A673 (cell line): ENCODE data around the gene GPR3. TPM values are rescaled to one million over a fixed set of nuclear protein-coding genes. Genes with fewer than 3 reads are reported as not detected.

Experiments used
- BruUV-seq: library from RNA; stranded (reverse); fragments of 400-500 nt; replicated peaks from 2 replicates; lab custom pipeline; 2021; lab: Mats Ljungman, UMichigan
- CTCF ChIA-PET: fragments of 300-600 bp; sonication (Branson Sonifier 250); formaldehyde crosslinking; loops from one replicate; lab custom pipeline; 2022; ENCODE audit warnings: antibody characterized with exemption; lab: Charles Lee
- POLR2A ChIA-PET: fragments of 300-600 bp; sonication (Branson Sonifier 250); formaldehyde crosslinking; loops from one replicate; lab custom pipeline; 2022; ENCODE audit warnings: antibody characterized with exemption; ENCODE audit not compliant: low non-redundant PET; lab: Charles Lee
- DNase-seq: peaks from one replicate; pipeline ENCODE4 v3.0.0-alpha.2; 2015; ENCODE audit warnings: low spot score
- H3K27ac ChIP-seq: fragments of 200-600 bp; sonication (generic); 2 replicates; pipeline ENCODE4 v1.5.1; 2016; ENCODE audit warnings: mixed run types, low read depth, mild to moderate bottlenecking, mixed read lengths, antibody characterized with exemption, low read length; ENCODE audit not compliant: poor library complexity, severe bottlenecking
- H3K27me3 ChIP-seq: fragments of 200-600 bp; sonication (generic); replicated peaks from 2 replicates; pipeline ENCODE4 v1.6.1; 2017; ENCODE audit warnings: mixed run types, low read depth, mild to moderate bottlenecking, mixed read lengths, antibody characterized with exemption, low read length; ENCODE audit not compliant: insufficient read depth, poor library complexity
- H3K36me3 ChIP-seq: fragments of 200-600 bp; sonication (generic); 2 replicates; pipeline ENCODE4 v1.6.1; 2016; ENCODE audit warnings: mixed run types, mild to moderate bottlenecking, mixed read lengths, antibody characterized with exemption, low read length; ENCODE audit not compliant: insufficient read depth, poor library complexity, severe bottlenecking
- H3K4me1 ChIP-seq: fragments of 200-600 bp; sonication (generic); 2 replicates; pipeline ENCODE4 v1.6.1; 2017; ENCODE audit warnings: mixed run types, mild to moderate bottlenecking, mixed read lengths, antibody characterized with exemption, low read length; ENCODE audit not compliant: insufficient read depth, poor library complexity, severe bottlenecking
- H3K4me3 ChIP-seq: fragments of 200-600 bp; sonication (generic); 2 replicates; pipeline ENCODE4 v1.5.1; 2016; ENCODE audit warnings: low read depth, mixed run types, mild to moderate bottlenecking, mixed read lengths, low read length; ENCODE audit not compliant: poor library complexity, severe bottlenecking
- H3K9me3 ChIP-seq: fragments of 200-600 bp; sonication (generic); 2 replicates; pipeline ENCODE4 v1.6.1; 2016; ENCODE audit warnings: mixed run types, low read depth, mild to moderate bottlenecking, mixed read lengths, antibody characterized with exemption, low read length; ENCODE audit not compliant: poor library complexity, severe bottlenecking
- EZH2 ChIP-seq: fragments of 200-600 bp; sonication (generic); IDR thresholded peaks from 2 replicates; pipeline ENCODE4 v1.6.1; 2017; ENCODE audit warnings: borderline replicate concordance, low read depth, mild to moderate bottlenecking, mixed read lengths, antibody characterized with exemption, low read length; ENCODE audit not compliant: poor library complexity, severe bottlenecking
- intact Hi-C: fragments of 100-400 bp; cut with micrococcal nuclease; formaldehyde crosslinking; loops from one replicate; pipeline ENCODE4 v1.10.0; 2022; ENCODE audit not compliant: unreplicated experiment
- total RNA-seq: library from RNA; stranded (reverse); gene quantifications from 2 replicates; pipeline ENCODE4 v1.2.3, GENCODE V29; 2021
- TF ChIP-seq, protein P1 (sequence below): fragments of 300-800, 200-600 bp; sonication (generic); conservative IDR thresholded peaks from 2 replicates; pipeline ENCODE4 v1.5.1; 2017; ENCODE audit warnings: low read depth, mild to moderate bottlenecking, antibody characterized with exemption, low read length, moderate library complexity, mixed read lengths

GPR3 gene
- total RNA-seq, 1 experiment from 2014 or later: 4.9 TPM

- POLR2A ChIA-PET: no interaction called here
- Histone ChIP-seq H3K9me3 (no peaks in the 10 kb centered on the region), H3K27ac (peak overlapping the region; percentile 52), H3K4me3 (no peak overlapping the region), H3K36me3 (peaks cover 15% of the 10 kb centered on the region), H3K4me1 (peaks cover 41% of the 10 kb centered on the region), H3K27me3 (no peaks in the 10 kb centered on the region)
- DNase-seq: no peak
- BruUV-seq: no TSS peak
- intact Hi-C loops: no loop called here
- TF ChIP-seq EZH2: no peak
- TF ChIP-seq, protein P1, sequence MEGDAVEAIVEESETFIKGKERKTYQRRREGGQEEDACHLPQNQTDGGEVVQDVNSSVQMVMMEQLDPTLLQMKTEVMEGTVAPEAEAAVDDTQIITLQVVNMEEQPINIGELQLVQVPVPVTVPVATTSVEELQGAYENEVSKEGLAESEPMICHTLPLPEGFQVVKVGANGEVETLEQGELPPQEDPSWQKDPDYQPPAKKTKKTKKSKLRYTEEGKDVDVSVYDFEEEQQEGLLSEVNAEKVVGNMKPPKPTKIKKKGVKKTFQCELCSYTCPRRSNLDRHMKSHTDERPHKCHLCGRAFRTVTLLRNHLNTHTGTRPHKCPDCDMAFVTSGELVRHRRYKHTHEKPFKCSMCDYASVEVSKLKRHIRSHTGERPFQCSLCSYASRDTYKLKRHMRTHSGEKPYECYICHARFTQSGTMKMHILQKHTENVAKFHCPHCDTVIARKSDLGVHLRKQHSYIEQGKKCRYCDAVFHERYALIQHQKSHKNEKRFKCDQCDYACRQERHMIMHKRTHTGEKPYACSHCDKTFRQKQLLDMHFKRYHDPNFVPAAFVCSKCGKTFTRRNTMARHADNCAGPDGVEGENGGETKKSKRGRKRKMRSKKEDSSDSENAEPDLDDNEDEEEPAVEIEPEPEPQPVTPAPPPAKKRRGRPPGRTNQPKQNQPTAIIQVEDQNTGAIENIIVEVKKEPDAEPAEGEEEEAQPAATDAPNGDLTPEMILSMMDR: no peak
- CTCF ChIA-PET: interaction anchor here (0.6 to 0.7 kb wide), 2 partner anchors 9 to 178 kb away, joined by 4 to 13 read pairs; no protein-coding TSS in a partner anchor
Observed at GRCh38 chr1:27428316-27429028, 36.0 kb downstream of the GPR3 start.

DNA sequence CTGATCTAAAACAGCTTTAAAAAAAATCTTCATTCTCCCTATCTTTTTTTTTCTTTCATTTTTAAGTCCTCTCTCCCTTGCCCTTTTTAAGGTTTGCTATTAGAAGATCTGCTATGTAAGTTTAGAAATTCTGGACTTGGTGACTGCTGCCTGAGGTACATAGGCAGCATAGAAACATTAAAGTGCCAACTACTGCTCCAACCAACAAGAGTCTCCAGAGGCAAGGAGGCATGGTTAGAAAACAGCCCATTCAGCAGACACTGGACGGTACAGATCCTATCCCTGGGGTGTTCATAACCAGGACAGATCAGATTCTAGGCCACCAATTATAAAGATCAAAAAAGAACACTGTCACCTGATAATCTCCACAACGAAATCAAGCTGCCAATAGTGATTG is 36.6 kb downstream of the GPR3 start:
- ChIA-PET POLR2A (no interaction called here), CTCF (interaction anchor here (0.6 kb wide), 1 partner anchor 177 kb away, joined by 13 read pairs; no protein-coding TSS in a partner anchor)
- no peak overlapping the region for H3K4me3 ChIP-seq
- BruUV-seq: no TSS peak
- H3K36me3 ChIP-seq: peaks cover 15% of the 10 kb centered on the region
- H3K27me3 ChIP-seq: no peaks in the 10 kb centered on the region
- intact Hi-C loops: no loop called here
- peak overlapping the region; percentile 52 for H3K27ac ChIP-seq
- H3K4me1 ChIP-seq: peaks cover 43% of the 10 kb centered on the region
- no peaks in the 10 kb centered on the region for H3K9me3 ChIP-seq
- DNase-seq: no peak
- TF ChIP-seq, protein P1: no peak
- TF ChIP-seq EZH2: no peak

DNA sequence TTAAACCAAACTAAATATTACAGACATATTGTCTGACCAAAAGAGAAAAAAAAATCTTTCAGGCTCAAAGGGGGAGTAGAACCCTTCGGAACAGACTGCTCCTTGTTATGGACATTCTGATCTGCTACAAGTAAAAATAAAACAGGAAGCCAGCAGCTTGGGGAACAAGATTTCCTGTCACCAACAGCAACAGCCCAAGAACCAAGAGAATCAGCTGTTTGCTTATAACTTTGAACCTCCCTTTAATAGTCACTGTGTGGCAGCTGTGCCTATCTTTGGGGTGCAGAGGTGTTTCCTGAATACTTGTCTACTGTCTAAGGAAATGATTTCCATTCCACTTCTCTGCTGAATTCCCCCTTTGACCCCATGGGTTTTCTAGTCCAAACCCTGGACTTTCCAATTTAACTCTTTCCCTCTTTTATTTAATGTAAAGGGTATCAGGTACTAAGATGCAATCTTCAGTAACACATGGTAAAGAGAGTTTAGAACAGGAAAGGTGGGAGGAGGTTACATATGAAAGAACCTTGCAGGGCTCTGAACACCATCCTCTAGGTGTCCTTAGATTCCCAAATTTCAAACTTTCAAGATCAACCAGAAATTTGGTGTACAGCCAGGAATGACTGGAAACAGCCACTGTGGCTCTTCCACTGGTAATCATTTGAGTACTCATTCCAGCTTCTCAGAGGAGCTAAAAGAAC is 38.6 kb downstream of the GPR3 start:
- intact Hi-C loops: no loop called here
- TF ChIP-seq EZH2: no peak
- TF ChIP-seq, protein P1: peak; percentile 18; the same call in 1 of the 2 replicates
- Histone ChIP-seq H3K27me3 (no peaks in the 10 kb centered on the region), H3K4me3 (no peak overlapping the region), H3K9me3 (no peaks in the 10 kb centered on the region), H3K27ac (peak overlapping the region; percentile 38), H3K36me3 (peaks cover 15% of the 10 kb centered on the region), H3K4me1 (peaks cover 52% of the 10 kb centered on the region)
- POLR2A ChIA-PET: no interaction called here
- peak; percentile 13 for DNase-seq
- BruUV-seq: no TSS peak
- CTCF ChIA-PET: no interaction called here
